ENCODE measurements around the gene PRPF19. TPM values are rescaled to one million over a fixed set of nuclear protein-coding genes. Genes with fewer than 3 reads are reported as not detected.

PRPF19 gene
- total and polyA plus RNA-seq, 9 of the 15 experiments (the other 6 are each of a cell fraction or from before 2014, with no cell fraction given): 9.4 to 212 (median 73.2) TPM

GRCh38 chr11:60899046-60899936 lies 7.1 kb downstream of the PRPF19 start (continued):
- TF ChIP-seq NUFIP1 (IDR thresholded peaks at IDR 0.05; ENCODE audit: partially characterized antibody) (no peak), CAMTA2 (CRISPR knock-in tag; conservative IDR thresholded peaks at IDR 0.05) (no peak), MAFG (tag; conservative IDR thresholded peaks at IDR 0.05) (peak; percentile 82), ZNF23 (CRISPR knock-in tag; IDR thresholded peaks at IDR 0.05) (no peak), ZNF512 (tag; IDR thresholded peaks at IDR 0.05) (no peak), SETDB1 (IDR thresholded peaks at IDR 0.05; ENCODE audit: low read length) (no peak), ZNF133 (CRISPR knock-in tag; IDR thresholded peaks at IDR 0.05) (no peak), CC2D1A (IDR thresholded peaks at IDR 0.05) (no peak), U2AF2 (optimal IDR thresholded peaks at IDR 0.05; ENCODE audit: low read depth, low read length) (no peak), DEAF1 (CRISPR knock-in tag; IDR thresholded peaks at IDR 0.05) (no peak), NFIC (IDR thresholded peaks at IDR 0.05) (no peak), MXI1 (IDR thresholded peaks at IDR 0.05; ENCODE audit: low read depth, low read length) (no peak), HIVEP1 (CRISPR knock-in tag; IDR thresholded peaks at IDR 0.05) (no peak), FOXA3 (CRISPR knock-in tag; conservative IDR thresholded peaks at IDR 0.05 in 1 of 2, IDR thresholded peaks at IDR 0.05 in 1 of 2) (no peak), RAD21 (CRISPR knock-in tag; conservative IDR thresholded peaks at IDR 0.05 in 1 of 2, IDR thresholded peaks at IDR 0.05 in 1 of 2) (peak; percentile 71 to 83), ZNF134 (CRISPR knock-in tag; conservative IDR thresholded peaks at IDR 0.05) (no peak), XRCC3 (IDR thresholded peaks at IDR 0.05) (no peak), HSF4 (CRISPR knock-in tag; IDR thresholded peaks at IDR 0.05; ENCODE audit: borderline replicate concordance) (no peak), ZBTB33 (CRISPR knock-in tag; IDR thresholded peaks at IDR 0.05) (no peak), ATF2 (CRISPR knock-in tag; IDR thresholded peaks at IDR 0.05) (no peak), KHSRP (IDR thresholded peaks at IDR 0.05) (no peak), HCFC1 (IDR thresholded peaks at IDR 0.05; ENCODE audit: low read depth, low read length) (no peak), BMI1 (IDR thresholded peaks at IDR 0.05; ENCODE audit: low read length) (no peak)
